Measurements from ENCODE around the gene COX6B2. TPM values are rescaled to one million over a fixed set of nuclear protein-coding genes. Genes with fewer than 3 reads are reported as not detected.
A peak's percentile ranks its signal among the peaks of the same experiment; 100 is the strongest.

COX6B2 gene
- polyA plus RNA-seq, 1 of the 3 experiments (the other 2 are of a cell fraction), result 0.74 TPM

DNA sequence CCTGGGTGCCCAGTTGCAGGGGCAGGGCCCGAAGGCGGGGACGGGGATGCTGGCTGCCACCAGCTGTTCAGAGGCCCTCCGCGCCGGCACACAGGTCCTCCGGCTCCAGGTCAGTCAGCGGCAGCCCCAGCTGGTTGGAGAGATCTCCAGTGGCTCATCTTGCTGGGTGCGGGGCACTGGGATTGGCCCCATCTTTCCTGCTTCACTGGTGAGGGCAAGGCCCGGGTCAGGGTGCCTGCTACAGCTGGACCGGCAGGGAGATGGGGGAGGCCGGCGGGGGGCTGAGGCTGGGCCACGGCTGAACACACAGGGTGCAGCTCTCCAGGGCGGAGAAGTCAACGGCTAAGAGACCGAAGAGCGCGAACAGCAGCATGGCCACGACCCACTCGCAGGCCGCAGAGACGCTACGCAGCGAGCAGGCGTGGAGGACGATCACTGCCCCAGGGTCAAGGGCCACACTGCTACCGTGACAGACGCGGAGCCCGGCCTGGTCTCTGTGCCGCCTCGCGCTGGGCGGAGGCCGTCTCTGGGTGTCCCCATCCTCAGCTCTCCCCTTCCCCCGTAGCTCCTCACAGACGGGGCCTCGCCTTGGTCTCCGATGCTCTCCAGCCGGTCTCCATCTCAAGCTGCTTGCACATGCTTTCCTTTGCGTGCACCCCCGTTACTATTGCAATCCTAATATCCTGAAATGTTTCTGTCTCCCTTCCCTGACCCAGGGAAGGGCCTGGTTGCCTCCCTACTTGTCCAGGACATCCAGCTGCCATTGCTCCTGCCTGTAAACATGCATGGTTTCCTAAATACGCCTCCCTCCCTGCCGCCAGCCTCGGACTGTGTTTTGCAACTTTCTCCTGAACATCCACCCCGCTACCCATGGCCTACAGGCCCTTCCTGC lies 41.7 kb downstream of the COX6B2 start:
- Histone ChIP-seq H3K79me2 (ENCODE audit: insufficient read depth) (no peaks in the 10 kb centered on the region), H4K20me1 (ENCODE audit: insufficient read depth) (no peaks in the 10 kb centered on the region), H3K27me3 (ENCODE audit: insufficient read depth) (no peaks in the 10 kb centered on the region), H3K4me2 (no peak overlapping the region), H3K9me2 (no peaks in the 10 kb centered on the region), H3K4me3 (ENCODE audit: low read depth in 2 of 2, low read length in 1 of 2) (no peak overlapping the region), H3K27ac (ENCODE audit: low read depth in 2 of 2, low read length in 1 of 2) (no peak overlapping the region), H3K36me3 (replicated peaks in 1 of 2; ENCODE audit: control insufficient read depth in 1 of 2, insufficient read depth in 2 of 2, low read length in 1 of 2) (peaks cover 7 to 14% of the 10 kb centered on the region in 2 experiments), H2AFZ (ENCODE audit: low read depth) (no peak overlapping the region), H3K9ac (no peak overlapping the region), H3K9me3 (no peaks in the 10 kb centered on the region), H3F3A (replicated peaks; ENCODE audit: insufficient read depth) (no peaks in the 10 kb centered on the region), H3K4me1 (ENCODE audit: control insufficient read depth in 1 of 2, insufficient read depth in 2 of 2, low read depth in 1 of 2, low read length in 1 of 2) (no peaks in the 10 kb centered on the region)
- peak; percentile 30 for DNase-seq
- 92% methylated on average over 24 of the region's 47 CpGs for WGBS (ENCODE audit: low lambda C conversion rate)
- TF ChIP-seq FOXM1 (IDR thresholded peaks at IDR 0.05; ENCODE audit: low read depth), result no peak
- POLR2A ChIA-PET, result interaction anchor here (1.2 to 1.7 kb wide), 2 partner anchors 9 to 95 kb away, joined by 3 to 4 read pairs; partner anchors contain the start of gene UBE2S
- CTCF ChIA-PET, result interaction anchor here (0.9 to 7.7 kb wide), 3 partner anchors 10 to 21 kb away, joined by 3 to 46 read pairs (median 5); no protein-coding TSS in a partner anchor

DNA sequence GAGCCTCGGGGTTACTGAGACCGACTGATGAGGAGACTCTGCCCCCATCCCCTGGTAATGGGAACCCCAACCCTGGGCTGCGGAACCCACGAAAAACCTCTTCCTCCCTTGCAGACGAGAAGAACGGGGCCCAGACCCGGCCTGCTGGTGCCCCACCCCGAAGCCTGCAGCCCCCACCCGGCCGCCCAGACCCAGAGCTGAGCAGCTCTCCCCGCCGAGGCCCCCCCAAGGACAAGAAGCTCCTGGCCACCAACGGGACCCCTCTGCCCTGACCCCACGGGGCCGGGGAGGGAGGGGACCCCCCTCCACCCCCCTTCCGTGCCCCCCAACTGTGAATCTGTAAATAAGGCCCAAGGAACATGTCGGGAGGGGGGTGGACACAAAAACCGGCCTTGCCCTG lies 42.7 kb downstream of the COX6B2 start:
- ChIA-PET CTCF (interaction anchor here (0.9 to 7.7 kb wide), 3 partner anchors 9 to 21 kb away, joined by 3 to 46 read pairs (median 5); no protein-coding TSS in a partner anchor), POLR2A (no interaction called here)
- Histone ChIP-seq H3K27ac (ENCODE audit: low read depth in 2 of 2, low read length in 1 of 2) (no peak overlapping the region), H3K4me2 (no peak overlapping the region), H3K4me1 (ENCODE audit: control insufficient read depth in 1 of 2, insufficient read depth in 2 of 2, low read depth in 1 of 2, low read length in 1 of 2) (no peaks in the 10 kb centered on the region), H3K36me3 (replicated peaks in 1 of 2; ENCODE audit: control insufficient read depth in 1 of 2, insufficient read depth in 2 of 2, low read length in 1 of 2) (peaks cover 10 to 21% of the 10 kb centered on the region in 2 experiments), H3K9ac (no peak overlapping the region), H2AFZ (ENCODE audit: low read depth) (no peak overlapping the region), H3K9me3 (no peaks in the 10 kb centered on the region), H3K27me3 (ENCODE audit: insufficient read depth) (no peaks in the 10 kb centered on the region), H4K20me1 (ENCODE audit: insufficient read depth) (no peaks in the 10 kb centered on the region), H3K4me3 (ENCODE audit: low read depth in 2 of 2, low read length in 1 of 2) (no peak overlapping the region), H3F3A (replicated peaks; ENCODE audit: insufficient read depth) (no peaks in the 10 kb centered on the region), H3K79me2 (ENCODE audit: insufficient read depth) (no peaks in the 10 kb centered on the region), H3K9me2 (no peaks in the 10 kb centered on the region)
- peak; percentile 28 for DNase-seq
- TF ChIP-seq POLR2AphosphoS5 (IDR thresholded peaks at IDR 0.05; ENCODE audit: low read depth, low read length), result no peak
- no peak for TF ChIP-seq MXI1 (IDR thresholded peaks at IDR 0.05; ENCODE audit: low read depth, low read length)
- TF ChIP-seq, protein P1, sequence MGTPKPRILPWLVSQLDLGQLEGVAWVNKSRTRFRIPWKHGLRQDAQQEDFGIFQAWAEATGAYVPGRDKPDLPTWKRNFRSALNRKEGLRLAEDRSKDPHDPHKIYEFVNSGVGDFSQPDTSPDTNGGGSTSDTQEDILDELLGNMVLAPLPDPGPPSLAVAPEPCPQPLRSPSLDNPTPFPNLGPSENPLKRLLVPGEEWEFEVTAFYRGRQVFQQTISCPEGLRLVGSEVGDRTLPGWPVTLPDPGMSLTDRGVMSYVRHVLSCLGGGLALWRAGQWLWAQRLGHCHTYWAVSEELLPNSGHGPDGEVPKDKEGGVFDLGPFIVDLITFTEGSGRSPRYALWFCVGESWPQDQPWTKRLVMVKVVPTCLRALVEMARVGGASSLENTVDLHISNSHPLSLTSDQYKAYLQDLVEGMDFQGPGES (IDR thresholded peaks at IDR 0.05; ENCODE audit: low read depth, low read length), result no peak
- no peak for TF ChIP-seq NFIC (IDR thresholded peaks at IDR 0.05; ENCODE audit: borderline replicate concordance)
- TF ChIP-seq, protein P2, sequence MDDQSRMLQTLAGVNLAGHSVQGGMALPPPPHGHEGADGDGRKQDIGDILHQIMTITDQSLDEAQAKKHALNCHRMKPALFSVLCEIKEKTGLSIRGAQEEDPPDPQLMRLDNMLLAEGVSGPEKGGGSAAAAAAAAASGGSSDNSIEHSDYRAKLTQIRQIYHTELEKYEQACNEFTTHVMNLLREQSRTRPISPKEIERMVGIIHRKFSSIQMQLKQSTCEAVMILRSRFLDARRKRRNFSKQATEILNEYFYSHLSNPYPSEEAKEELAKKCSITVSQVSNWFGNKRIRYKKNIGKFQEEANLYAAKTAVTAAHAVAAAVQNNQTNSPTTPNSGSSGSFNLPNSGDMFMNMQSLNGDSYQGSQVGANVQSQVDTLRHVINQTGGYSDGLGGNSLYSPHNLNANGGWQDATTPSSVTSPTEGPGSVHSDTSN (IDR thresholded peaks at IDR 0.05), result no peak
- TF ChIP-seq RAD21 (IDR thresholded peaks at IDR 0.05; ENCODE audit: low read length), result no peak
- TF ChIP-seq, protein P3, sequence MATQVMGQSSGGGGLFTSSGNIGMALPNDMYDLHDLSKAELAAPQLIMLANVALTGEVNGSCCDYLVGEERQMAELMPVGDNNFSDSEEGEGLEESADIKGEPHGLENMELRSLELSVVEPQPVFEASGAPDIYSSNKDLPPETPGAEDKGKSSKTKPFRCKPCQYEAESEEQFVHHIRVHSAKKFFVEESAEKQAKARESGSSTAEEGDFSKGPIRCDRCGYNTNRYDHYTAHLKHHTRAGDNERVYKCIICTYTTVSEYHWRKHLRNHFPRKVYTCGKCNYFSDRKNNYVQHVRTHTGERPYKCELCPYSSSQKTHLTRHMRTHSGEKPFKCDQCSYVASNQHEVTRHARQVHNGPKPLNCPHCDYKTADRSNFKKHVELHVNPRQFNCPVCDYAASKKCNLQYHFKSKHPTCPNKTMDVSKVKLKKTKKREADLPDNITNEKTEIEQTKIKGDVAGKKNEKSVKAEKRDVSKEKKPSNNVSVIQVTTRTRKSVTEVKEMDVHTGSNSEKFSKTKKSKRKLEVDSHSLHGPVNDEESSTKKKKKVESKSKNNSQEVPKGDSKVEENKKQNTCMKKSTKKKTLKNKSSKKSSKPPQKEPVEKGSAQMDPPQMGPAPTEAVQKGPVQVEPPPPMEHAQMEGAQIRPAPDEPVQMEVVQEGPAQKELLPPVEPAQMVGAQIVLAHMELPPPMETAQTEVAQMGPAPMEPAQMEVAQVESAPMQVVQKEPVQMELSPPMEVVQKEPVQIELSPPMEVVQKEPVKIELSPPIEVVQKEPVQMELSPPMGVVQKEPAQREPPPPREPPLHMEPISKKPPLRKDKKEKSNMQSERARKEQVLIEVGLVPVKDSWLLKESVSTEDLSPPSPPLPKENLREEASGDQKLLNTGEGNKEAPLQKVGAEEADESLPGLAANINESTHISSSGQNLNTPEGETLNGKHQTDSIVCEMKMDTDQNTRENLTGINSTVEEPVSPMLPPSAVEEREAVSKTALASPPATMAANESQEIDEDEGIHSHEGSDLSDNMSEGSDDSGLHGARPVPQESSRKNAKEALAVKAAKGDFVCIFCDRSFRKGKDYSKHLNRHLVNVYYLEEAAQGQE (IDR thresholded peaks at IDR 0.05; ENCODE audit: low read depth, low read length), result no peak
- WGBS (ENCODE audit: low lambda C conversion rate), result 97% methylated on average over 4 of the region's 18 CpGs
